Hepatocyte (in vitro differentiated cells): ENCODE measurements around the gene C14orf93.

Source experiments
- EZH2 ChIP-seq: fragments of 200-600 bp; sonication (generic); IDR thresholded peaks from 2 replicates; pipeline ENCODE4 v1.6.1; 2016; ENCODE audit warnings: antibody characterized with exemption, mild to moderate bottlenecking, borderline replicate concordance
- EZH2phosphoT487 ChIP-seq: fragments of 200-600 bp; sonication (generic); IDR thresholded peaks from one replicate; pipeline ENCODE4 v1.6.1; 2018; ENCODE audit warnings: antibody characterized with exemption, mild to moderate bottlenecking, low read depth, moderate library complexity; ENCODE audit not compliant: unreplicated experiment, severe bottlenecking
- TF ChIP-seq, protein P1 (sequence below): fragments of 200-600 bp; sonication (generic); IDR thresholded peaks from 2 replicates; pipeline ENCODE4 v1.5.1; 2016; ENCODE audit warnings: antibody characterized with exemption, mild to moderate bottlenecking; ENCODE audit not compliant: poor library complexity

DNA sequence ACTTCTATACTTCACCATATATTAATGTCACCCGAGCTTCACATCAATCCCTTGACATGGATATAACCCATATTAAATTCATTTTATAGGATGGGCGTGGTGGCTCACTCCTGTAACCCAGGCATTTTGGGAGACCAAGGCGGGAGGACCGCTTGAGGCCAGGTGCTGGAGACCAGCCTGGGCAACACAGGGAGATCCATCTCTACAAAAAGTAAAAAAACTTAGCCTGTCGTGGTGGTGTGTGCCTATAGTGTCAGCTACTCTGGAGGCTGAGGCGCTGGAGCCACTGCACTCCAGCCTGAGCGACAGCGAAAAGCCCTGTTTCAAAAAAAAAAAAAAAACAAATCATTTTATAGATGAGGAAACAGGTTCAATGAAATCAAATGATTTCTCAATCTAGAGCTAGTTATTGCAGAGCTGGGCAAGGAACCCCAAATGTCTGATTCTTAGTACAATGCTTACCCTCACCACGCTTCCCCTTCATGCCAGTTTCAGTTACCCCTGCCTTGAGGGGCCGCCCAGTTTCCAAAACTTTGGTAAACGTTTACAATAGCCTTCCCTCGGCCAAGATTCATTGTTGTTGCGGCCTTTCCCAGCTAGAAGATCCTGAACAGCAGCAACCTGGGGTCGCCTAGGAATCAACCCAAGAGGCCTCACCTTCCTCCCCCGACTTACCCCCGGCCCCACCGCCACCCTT lies 24.0 kb upstream of the C14orf93 start:
- TF ChIP-seq EZH2phosphoT487 (no peak), EZH2 (no peak)
- TF ChIP-seq, protein P1, sequence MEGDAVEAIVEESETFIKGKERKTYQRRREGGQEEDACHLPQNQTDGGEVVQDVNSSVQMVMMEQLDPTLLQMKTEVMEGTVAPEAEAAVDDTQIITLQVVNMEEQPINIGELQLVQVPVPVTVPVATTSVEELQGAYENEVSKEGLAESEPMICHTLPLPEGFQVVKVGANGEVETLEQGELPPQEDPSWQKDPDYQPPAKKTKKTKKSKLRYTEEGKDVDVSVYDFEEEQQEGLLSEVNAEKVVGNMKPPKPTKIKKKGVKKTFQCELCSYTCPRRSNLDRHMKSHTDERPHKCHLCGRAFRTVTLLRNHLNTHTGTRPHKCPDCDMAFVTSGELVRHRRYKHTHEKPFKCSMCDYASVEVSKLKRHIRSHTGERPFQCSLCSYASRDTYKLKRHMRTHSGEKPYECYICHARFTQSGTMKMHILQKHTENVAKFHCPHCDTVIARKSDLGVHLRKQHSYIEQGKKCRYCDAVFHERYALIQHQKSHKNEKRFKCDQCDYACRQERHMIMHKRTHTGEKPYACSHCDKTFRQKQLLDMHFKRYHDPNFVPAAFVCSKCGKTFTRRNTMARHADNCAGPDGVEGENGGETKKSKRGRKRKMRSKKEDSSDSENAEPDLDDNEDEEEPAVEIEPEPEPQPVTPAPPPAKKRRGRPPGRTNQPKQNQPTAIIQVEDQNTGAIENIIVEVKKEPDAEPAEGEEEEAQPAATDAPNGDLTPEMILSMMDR = no peak
